ENCODE results near the gene FAM210A.

FAM210A gene

DNA sequence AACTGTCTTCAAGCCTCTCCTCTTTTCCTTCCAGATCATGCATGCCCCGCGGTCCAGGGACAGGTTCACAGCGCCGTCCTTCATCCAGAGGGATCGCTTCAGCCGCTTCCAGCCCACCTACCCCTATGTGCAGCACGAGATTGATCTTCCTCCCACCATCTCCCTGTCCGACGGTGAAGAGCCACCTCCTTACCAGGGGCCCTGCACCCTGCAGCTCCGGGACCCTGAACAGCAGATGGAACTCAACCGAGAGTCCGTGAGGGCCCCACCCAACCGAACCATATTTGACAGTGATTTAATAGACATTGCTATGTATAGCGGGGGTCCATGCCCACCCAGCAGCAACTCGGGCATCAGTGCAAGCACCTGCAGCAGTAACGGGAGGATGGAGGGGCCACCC lies 81.3 kb downstream of the FAM210A start:
- no peak overlapping the region for H3K4me3 ChIP-seq (ENCODE audit: low read depth in 1 of 2, low read length in 2 of 2)
- H3K79me2 ChIP-seq (ENCODE audit: insufficient read depth, low read length): peaks cover 31% of the 10 kb centered on the region
- H3K9me3 ChIP-seq (ENCODE audit: insufficient read depth, low read length, severe bottlenecking): no peaks in the 10 kb centered on the region
- H3K36me3 ChIP-seq (ENCODE audit: insufficient read depth, low read length): peaks cover 76% of the 10 kb centered on the region
- H2AFZ ChIP-seq (ENCODE audit: low read depth, low read length): no peak overlapping the region
- no peak overlapping the region for H3K9ac ChIP-seq (ENCODE audit: low read depth, low read length)
- H3K27ac ChIP-seq (ENCODE audit: low read length): no peak overlapping the region
- H4K20me1 ChIP-seq (ENCODE audit: insufficient read depth, low read length): peaks cover 61% of the 10 kb centered on the region
- no peaks in the 10 kb centered on the region for H3K4me1 ChIP-seq (ENCODE audit: insufficient read depth, low read length)
- no peaks in the 10 kb centered on the region for H3K27me3 ChIP-seq (ENCODE audit: insufficient read depth, low read length, poor library complexity)
- ATAC-seq (ENCODE audit: insufficient read depth, low read depth) (no peak), DNase-seq (no peak)
- no peak overlapping the region for H3K4me2 ChIP-seq (ENCODE audit: insufficient read depth, low read length)
- TF ChIP-seq EZH2 (IDR thresholded peaks at IDR 0.05; ENCODE audit: borderline replicate concordance, low read depth, low read length, severe bottlenecking) (no peak), CTCF (IDR thresholded peaks at IDR 0.05; ENCODE audit: borderline replicate concordance, extremely low read depth, low read length, poor library complexity, severe bottlenecking) (no peak)

- Histone ChIP-seq H3K9me3 (ENCODE audit: insufficient read depth, low read length, severe bottlenecking) (no peaks in the 10 kb centered on the region), H2AFZ (ENCODE audit: low read depth, low read length) (no peak overlapping the region), H3K79me2 (ENCODE audit: insufficient read depth, low read length) (peaks cover 47% of the 10 kb centered on the region), H3K4me2 (ENCODE audit: insufficient read depth, low read length) (no peak overlapping the region), H4K20me1 (ENCODE audit: insufficient read depth, low read length) (peaks cover 72% of the 10 kb centered on the region), H3K27ac (ENCODE audit: low read length) (no peak overlapping the region), H3K4me1 (ENCODE audit: insufficient read depth, low read length) (no peaks in the 10 kb centered on the region), H3K9ac (ENCODE audit: low read depth, low read length) (no peak overlapping the region), H3K27me3 (ENCODE audit: insufficient read depth, low read length, poor library complexity) (no peaks in the 10 kb centered on the region), H3K4me3 (ENCODE audit: low read depth in 1 of 2, low read length in 2 of 2) (no peak overlapping the region), H3K36me3 (ENCODE audit: insufficient read depth, low read length) (peaks cover 85% of the 10 kb centered on the region)
- DNase-seq (no peak), ATAC-seq (ENCODE audit: insufficient read depth, low read depth) (no peak)
- TF ChIP-seq EZH2 (IDR thresholded peaks at IDR 0.05; ENCODE audit: borderline replicate concordance, low read depth, low read length, severe bottlenecking) (no peak), CTCF (IDR thresholded peaks at IDR 0.05; ENCODE audit: borderline replicate concordance, extremely low read depth, low read length, poor library complexity, severe bottlenecking) (no peak)
Measured at GRCh38 chr18:13643261-13643751, 83.1 kb downstream of the FAM210A start.

DNA sequence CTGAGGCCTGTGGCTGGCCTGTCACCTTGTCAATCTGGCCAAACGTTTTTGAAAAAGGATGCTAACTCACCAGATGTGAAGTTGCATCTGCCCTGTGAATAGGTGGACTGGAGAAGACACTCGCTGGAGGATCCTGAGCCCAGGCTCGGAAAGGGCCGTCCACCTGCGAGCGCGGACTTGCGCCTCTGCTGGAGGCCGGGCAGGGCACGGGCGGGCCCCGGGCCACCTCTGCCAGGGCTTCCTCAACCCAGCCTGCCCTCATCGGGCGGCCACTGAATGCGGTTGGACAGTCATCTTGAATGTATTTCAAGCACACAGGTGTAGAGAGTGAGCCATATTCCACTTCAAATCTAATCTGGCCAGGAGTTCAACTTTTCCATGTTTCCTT lies 83.9 kb downstream of the FAM210A start:
- H3K79me2 ChIP-seq (ENCODE audit: insufficient read depth, low read length): peaks cover 54% of the 10 kb centered on the region
- DNase-seq (no peak), ATAC-seq (ENCODE audit: insufficient read depth, low read depth) (no peak)
- peaks cover 82% of the 10 kb centered on the region for H3K36me3 ChIP-seq (ENCODE audit: insufficient read depth, low read length)
- TF ChIP-seq CTCF (IDR thresholded peaks at IDR 0.05; ENCODE audit: borderline replicate concordance, extremely low read depth, low read length, poor library complexity, severe bottlenecking) (no peak), EZH2 (IDR thresholded peaks at IDR 0.05; ENCODE audit: borderline replicate concordance, low read depth, low read length, severe bottlenecking) (no peak)
- no peaks in the 10 kb centered on the region for H3K4me1 ChIP-seq (ENCODE audit: insufficient read depth, low read length)
- H4K20me1 ChIP-seq (ENCODE audit: insufficient read depth, low read length): peaks cover 72% of the 10 kb centered on the region
- H2AFZ ChIP-seq (ENCODE audit: low read depth, low read length): no peak overlapping the region
- no peaks in the 10 kb centered on the region for H3K9me3 ChIP-seq (ENCODE audit: insufficient read depth, low read length, severe bottlenecking)
- H3K27ac ChIP-seq (ENCODE audit: low read length): no peak overlapping the region
- no peak overlapping the region for H3K9ac ChIP-seq (ENCODE audit: low read depth, low read length)
- H3K27me3 ChIP-seq (ENCODE audit: insufficient read depth, low read length, poor library complexity): no peaks in the 10 kb centered on the region
- no peak overlapping the region for H3K4me2 ChIP-seq (ENCODE audit: insufficient read depth, low read length)
- H3K4me3 ChIP-seq (ENCODE audit: low read depth in 1 of 2, low read length in 2 of 2): no peak overlapping the region

Data from DND-41 (cell line).